GM21390 (cell line): ENCODE measurements around the gene MAOB.

Source experiments
- ATAC-seq: cut with Tn5 transposase; IDR thresholded peaks from one replicate; pipeline ENCODE4 v1.9.1; 2021; ENCODE audit not compliant: unreplicated experiment

Gene MAOB

DNA sequence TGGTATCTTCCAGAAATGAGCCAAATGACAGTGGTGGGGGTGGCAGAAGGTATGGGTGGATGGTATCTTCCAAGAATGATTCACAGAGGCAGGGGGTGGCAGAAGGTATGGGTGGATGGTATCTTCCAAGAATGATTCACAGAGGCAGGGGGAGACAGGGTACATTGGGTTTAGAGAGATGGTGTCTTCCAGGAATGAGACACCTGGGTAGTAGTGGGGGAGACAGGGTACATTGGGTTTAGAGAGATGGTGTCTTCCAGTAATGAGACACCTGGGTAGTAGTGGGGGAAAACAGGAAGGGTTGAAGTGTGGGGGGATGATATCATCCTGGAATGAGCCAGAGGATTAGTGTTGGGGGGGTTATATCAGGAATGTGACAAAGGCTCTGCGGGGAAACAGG lies 164.2 kb downstream of the MAOB start:
- no peak for ATAC-seq

DNA sequence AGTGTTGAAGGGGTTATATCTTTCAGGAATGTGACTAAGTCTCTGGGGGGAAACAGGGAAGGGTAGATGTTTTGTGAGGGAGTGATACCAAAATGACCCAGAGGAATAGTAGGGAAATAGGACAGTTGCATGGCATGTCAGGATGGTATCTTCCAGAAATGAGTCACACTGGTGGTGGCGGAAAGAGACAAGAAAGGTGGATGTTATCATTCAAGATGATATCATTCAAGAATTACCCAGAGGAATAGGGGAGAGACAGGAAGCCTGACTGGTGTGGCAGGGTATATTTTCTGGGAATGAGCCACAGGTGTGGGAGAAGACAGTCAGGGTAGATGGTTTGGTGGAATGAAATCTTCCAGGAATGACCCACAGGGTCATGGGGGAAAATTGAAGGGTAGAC lies 165.1 kb downstream of the MAOB start:
- ATAC-seq, result no peak

DNA sequence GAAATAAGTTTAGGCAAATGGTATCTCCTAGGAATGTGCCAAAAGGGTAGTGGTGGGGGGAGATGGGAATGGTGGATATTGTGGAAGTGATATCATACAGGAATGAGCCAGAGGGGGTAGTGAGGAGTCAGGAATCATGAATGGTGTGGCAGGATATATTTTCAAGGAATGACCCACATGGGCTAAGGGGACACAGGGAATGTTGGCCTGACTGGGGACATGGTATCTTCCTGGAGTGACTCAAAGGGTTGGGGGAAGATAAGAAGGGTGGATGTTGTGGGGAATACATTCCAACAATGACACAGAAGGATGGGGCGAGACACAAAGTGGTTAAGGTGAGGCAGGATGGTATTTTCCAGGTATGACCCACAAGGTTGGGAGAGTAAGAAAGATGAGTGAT lies 165.6 kb downstream of the MAOB start:
- ATAC-seq, result no peak
